Peyer's patch (tissue), 4 donors: ENCODE measurements around the gene CNTNAP2. TPM values are rescaled to one million over a fixed set of nuclear protein-coding genes. Genes with fewer than 3 reads are reported as not detected.

Experiments
- DNase-seq, 3 donors: peaks; one replicate each; pipeline ENCODE4 v3.0.0-alpha.2; 2017 to 2019
- H3K27ac ChIP-seq, 4 donors: fragments of 200-600 bp; sonication (generic); one replicate each; pipeline ENCODE4 v1.5.1; 2016 to 2019
- H3K27me3 ChIP-seq, 2 donors: fragments of 200-600 bp; sonication (generic); one replicate each; pipeline ENCODE4 v1.5.1; 2019
- H3K36me3 ChIP-seq, 3 donors: fragments of 200-600 bp; sonication (generic); one replicate each; pipeline ENCODE4 v1.5.1; 2016 to 2019
- H3K4me1 ChIP-seq, 4 donors: fragments of 200-600 bp; sonication (generic); one replicate each; pipeline ENCODE4 v1.5.1; 2016 to 2019
- H3K4me3 ChIP-seq, 4 donors: fragments of 200-600 bp; sonication (generic); 1 replicate in 3 of 4; 2 replicates in 1 of 4; pipeline ENCODE4 v1.5.1; 2016 to 2019; ENCODE audit warnings: mild to moderate bottlenecking in 1 of 4
- H3K9me3 ChIP-seq, 4 donors: fragments of 200-600 bp; sonication (generic); one replicate each; pipeline ENCODE4 v1.5.1; 2016 to 2019; ENCODE audit warnings: mild to moderate bottlenecking in 1 of 4
- CTCF ChIP-seq, 6 experiments: fragments of 450-650 bp in 4 of 6; fragments of 200-600 bp in 2 of 6; sonication (generic) in 1 of 6; IDR thresholded peaks; one replicate each; pipeline ENCODE4 v1.5.1; 2017 to 2019; ENCODE audit warnings: antibody characterized with exemption in 6 of 6, mild to moderate bottlenecking in 3 of 6, moderate library complexity in 1 of 6
- POLR2A ChIP-seq, 2 donors: fragments of 450-650 bp; IDR thresholded peaks; one replicate each; pipeline ENCODE4 v1.5.1; 2017; ENCODE audit warnings: antibody characterized with exemption in 2 of 2, mild to moderate bottlenecking in 2 of 2, moderate library complexity in 2 of 2
- total RNA-seq, 4 donors: library from RNA; depleted of rRNA; stranded (reverse); fragments of >200 nt; gene quantifications; one replicate each; pipeline ENCODE4 v1.1.0, GENCODE V29; 2016

CNTNAP2 gene
- total RNA-seq, 4 donors from 2014 or later, result 1.5 to 4.9 (median 3.6) TPM

- H3K27ac ChIP-seq, result no peak overlapping the region
- H3K36me3 ChIP-seq, result no peaks in the 10 kb centered on the region
- no peak for DNase-seq
- H3K4me3 ChIP-seq, result no peak overlapping the region
- no peak for TF ChIP-seq CTCF (IDR thresholded peaks at IDR 0.05)
- no peak for TF ChIP-seq POLR2A (IDR thresholded peaks at IDR 0.05)
- no peaks in the 10 kb centered on the region for H3K4me1 ChIP-seq
- no peaks in the 10 kb centered on the region for H3K9me3 ChIP-seq
- H3K27me3 ChIP-seq, result no peaks in the 10 kb centered on the region
Measured at GRCh38 chr7:148212731-148213130, 2096.1 kb downstream of the CNTNAP2 start.

- Histone ChIP-seq H3K27ac (no peak overlapping the region), H3K9me3 (no peaks in the 10 kb centered on the region), H3K4me1 (no peaks in the 10 kb centered on the region), H3K4me3 (no peak overlapping the region), H3K36me3 (no peaks in the 10 kb centered on the region), H3K27me3 (no peaks in the 10 kb centered on the region)
- no peak for DNase-seq
- TF ChIP-seq POLR2A (IDR thresholded peaks at IDR 0.05) (no peak), CTCF (IDR thresholded peaks at IDR 0.05) (no peak)
Measured at GRCh38 chr7:148214101-148214500, 2097.5 kb downstream of the CNTNAP2 start.

- H3K36me3 ChIP-seq, result no peaks in the 10 kb centered on the region
- no peak overlapping the region for H3K27ac ChIP-seq
- no peaks in the 10 kb centered on the region for H3K4me1 ChIP-seq
- no peaks in the 10 kb centered on the region for H3K9me3 ChIP-seq
- H3K27me3 ChIP-seq, result no peaks in the 10 kb centered on the region
- DNase-seq, result no peak
- TF ChIP-seq POLR2A (IDR thresholded peaks at IDR 0.05) (no peak), CTCF (IDR thresholded peaks at IDR 0.05) (no peak)
- no peak overlapping the region for H3K4me3 ChIP-seq
Measured at GRCh38 chr7:148218603-148219002, 2102.0 kb downstream of the CNTNAP2 start.

GRCh38 chr7:148222721-148223120 lies 2106.1 kb downstream of the CNTNAP2 start:
- TF ChIP-seq CTCF (IDR thresholded peaks at IDR 0.05) (no peak), POLR2A (IDR thresholded peaks at IDR 0.05) (no peak)
- Histone ChIP-seq H3K36me3 (no peaks in the 10 kb centered on the region), H3K27me3 (no peaks in the 10 kb centered on the region), H3K9me3 (no peaks in the 10 kb centered on the region), H3K27ac (no peak overlapping the region), H3K4me3 (no peak overlapping the region), H3K4me1 (no peaks in the 10 kb centered on the region)
- no peak for DNase-seq

- Histone ChIP-seq H3K4me3 (no peak overlapping the region), H3K9me3 (no peaks in the 10 kb centered on the region), H3K27ac (no peak overlapping the region), H3K36me3 (no peaks in the 10 kb centered on the region), H3K27me3 (no peaks in the 10 kb centered on the region), H3K4me1 (no peaks in the 10 kb centered on the region)
- DNase-seq, result no peak
- TF ChIP-seq POLR2A (IDR thresholded peaks at IDR 0.05), result no peak
- TF ChIP-seq CTCF (IDR thresholded peaks at IDR 0.05), result no peak
Measured at GRCh38 chr7:148223160-148223559, 2106.6 kb downstream of the CNTNAP2 start.

- H3K9me3 ChIP-seq, result no peaks in the 10 kb centered on the region
- no peaks in the 10 kb centered on the region for H3K27me3 ChIP-seq
- DNase-seq, result no peak
- H3K4me3 ChIP-seq, result no peak overlapping the region
- H3K36me3 ChIP-seq, result no peaks in the 10 kb centered on the region
- no peak overlapping the region for H3K27ac ChIP-seq
- no peak for TF ChIP-seq CTCF (IDR thresholded peaks at IDR 0.05)
- no peak for TF ChIP-seq POLR2A (IDR thresholded peaks at IDR 0.05)
- H3K4me1 ChIP-seq, result no peaks in the 10 kb centered on the region
Measured at GRCh38 chr7:148223738-148224137, 2107.1 kb downstream of the CNTNAP2 start.
